WTC11 (cell line): ENCODE results near the gene IL20. TPM values are rescaled to one million over a fixed set of nuclear protein-coding genes. Genes with fewer than 3 reads are reported as not detected.

Source experiments
- ATF1 ChIP-seq: sonication (generic); formaldehyde crosslinking; IDR thresholded peaks from 2 replicates; pipeline ENCODE4 v1.8.1; 2023; ENCODE audit warnings: mild to moderate bottlenecking, moderate library complexity, missing genetic modification reagents
- NFATC4 ChIP-seq: fragments of 250-450 bp; sonication (Bioruptor Pico); IDR thresholded peaks from 2 replicates; pipeline ENCODE4 v1.9.0; 2021; ENCODE audit warnings: mild to moderate bottlenecking
- RELA ChIP-seq: sonication (generic); formaldehyde crosslinking; IDR thresholded peaks from 2 replicates; pipeline ENCODE4 v1.8.1; 2022; ENCODE audit warnings: missing genetic modification reagents, mild to moderate bottlenecking, borderline replicate concordance
- ZNF671 ChIP-seq: fragments of 250-450 bp; sonication (Bioruptor Pico); IDR thresholded peaks from 2 replicates; pipeline ENCODE4 v1.8.0; 2021; ENCODE audit warnings: mild to moderate bottlenecking
- total RNA-seq: library from RNA; stranded (reverse); gene quantifications from 3 replicates; pipeline ENCODE4 v1.2.3, GENCODE V29; 2021
- TF ChIP-seq, protein P1 (sequence below): fragments of 250-450 bp; sonication (Bioruptor Pico); IDR thresholded peaks from 2 replicates; pipeline ENCODE4 v1.9.0; 2021; ENCODE audit warnings: mild to moderate bottlenecking, borderline replicate concordance
- TF ChIP-seq, protein P2 (sequence below): sonication (generic); formaldehyde crosslinking; IDR thresholded peaks from 2 replicates; pipeline ENCODE4 v1.8.1; 2023; ENCODE audit warnings: mild to moderate bottlenecking, missing genetic modification reagents, borderline replicate concordance
- TF ChIP-seq, protein P3 (sequence below): sonication (generic); formaldehyde crosslinking; IDR thresholded peaks from 2 replicates; pipeline ENCODE4 v1.8.1; 2022; ENCODE audit warnings: missing genetic modification reagents, borderline replicate concordance
- TF ChIP-seq, protein P4 (sequence below): sonication (generic); formaldehyde crosslinking; IDR thresholded peaks from 2 replicates; pipeline ENCODE4 v1.8.1; 2022; ENCODE audit warnings: mild to moderate bottlenecking, missing genetic modification reagents, moderate library complexity, borderline replicate concordance
- TF ChIP-seq, protein P5 (sequence below): sonication (generic); formaldehyde crosslinking; IDR thresholded peaks from 2 replicates; pipeline ENCODE4 v1.8.0; 2023; ENCODE audit warnings: missing genetic modification reagents, mild to moderate bottlenecking, borderline replicate concordance
- TF ChIP-seq, protein P6 (sequence below): sonication (generic); formaldehyde crosslinking; IDR thresholded peaks from 2 replicates; pipeline ENCODE4 v1.8.0; 2022; ENCODE audit warnings: mild to moderate bottlenecking, missing genetic modification reagents
- TF ChIP-seq, protein P7 (sequence below): sonication (generic); formaldehyde crosslinking; IDR thresholded peaks from 2 replicates; pipeline ENCODE4 v1.8.0; 2023; ENCODE audit warnings: missing genetic modification reagents
- TF ChIP-seq, protein P8 (sequence below): fragments of 200-600 bp; IDR thresholded peaks from 2 replicates; pipeline ENCODE4 v1.8.0; 2022; ENCODE audit warnings: antibody characterized with exemption

Gene IL20
- total RNA-seq, 1 experiment from 2014 or later, result not detected

DNA sequence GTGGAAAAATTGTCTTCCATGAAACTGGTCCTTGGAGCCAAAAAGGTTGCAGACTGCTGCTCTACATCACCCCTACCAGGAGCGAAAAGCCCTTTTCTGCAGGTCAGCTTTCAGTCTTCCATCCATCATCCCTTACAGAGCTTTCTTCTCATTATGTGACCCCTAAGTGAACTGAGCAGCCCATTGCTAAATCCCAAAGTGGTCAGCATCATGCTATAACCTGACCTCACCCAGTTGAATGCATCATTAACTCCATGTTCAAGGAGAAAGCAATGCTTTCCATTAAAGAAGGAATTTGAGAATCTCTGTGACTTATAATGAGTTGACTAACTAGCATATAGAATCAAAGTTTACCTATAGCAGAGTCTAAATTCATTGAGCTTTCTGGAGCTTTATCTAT lies 21.4 kb downstream of the IL20 start (continued):
- TF ChIP-seq, protein P1, sequence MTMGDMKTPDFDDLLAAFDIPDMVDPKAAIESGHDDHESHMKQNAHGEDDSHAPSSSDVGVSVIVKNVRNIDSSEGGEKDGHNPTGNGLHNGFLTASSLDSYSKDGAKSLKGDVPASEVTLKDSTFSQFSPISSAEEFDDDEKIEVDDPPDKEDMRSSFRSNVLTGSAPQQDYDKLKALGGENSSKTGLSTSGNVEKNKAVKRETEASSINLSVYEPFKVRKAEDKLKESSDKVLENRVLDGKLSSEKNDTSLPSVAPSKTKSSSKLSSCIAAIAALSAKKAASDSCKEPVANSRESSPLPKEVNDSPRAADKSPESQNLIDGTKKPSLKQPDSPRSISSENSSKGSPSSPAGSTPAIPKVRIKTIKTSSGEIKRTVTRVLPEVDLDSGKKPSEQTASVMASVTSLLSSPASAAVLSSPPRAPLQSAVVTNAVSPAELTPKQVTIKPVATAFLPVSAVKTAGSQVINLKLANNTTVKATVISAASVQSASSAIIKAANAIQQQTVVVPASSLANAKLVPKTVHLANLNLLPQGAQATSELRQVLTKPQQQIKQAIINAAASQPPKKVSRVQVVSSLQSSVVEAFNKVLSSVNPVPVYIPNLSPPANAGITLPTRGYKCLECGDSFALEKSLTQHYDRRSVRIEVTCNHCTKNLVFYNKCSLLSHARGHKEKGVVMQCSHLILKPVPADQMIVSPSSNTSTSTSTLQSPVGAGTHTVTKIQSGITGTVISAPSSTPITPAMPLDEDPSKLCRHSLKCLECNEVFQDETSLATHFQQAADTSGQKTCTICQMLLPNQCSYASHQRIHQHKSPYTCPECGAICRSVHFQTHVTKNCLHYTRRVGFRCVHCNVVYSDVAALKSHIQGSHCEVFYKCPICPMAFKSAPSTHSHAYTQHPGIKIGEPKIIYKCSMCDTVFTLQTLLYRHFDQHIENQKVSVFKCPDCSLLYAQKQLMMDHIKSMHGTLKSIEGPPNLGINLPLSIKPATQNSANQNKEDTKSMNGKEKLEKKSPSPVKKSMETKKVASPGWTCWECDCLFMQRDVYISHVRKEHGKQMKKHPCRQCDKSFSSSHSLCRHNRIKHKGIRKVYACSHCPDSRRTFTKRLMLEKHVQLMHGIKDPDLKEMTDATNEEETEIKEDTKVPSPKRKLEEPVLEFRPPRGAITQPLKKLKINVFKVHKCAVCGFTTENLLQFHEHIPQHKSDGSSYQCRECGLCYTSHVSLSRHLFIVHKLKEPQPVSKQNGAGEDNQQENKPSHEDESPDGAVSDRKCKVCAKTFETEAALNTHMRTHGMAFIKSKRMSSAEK (CRISPR knock-in tag), result no peak
- TF ChIP-seq RELA (CRISPR knock-in tag) (no peak), ATF1 (no peak), NFATC4 (CRISPR knock-in tag) (no peak), ZNF671 (no peak)
- TF ChIP-seq, protein P2, sequence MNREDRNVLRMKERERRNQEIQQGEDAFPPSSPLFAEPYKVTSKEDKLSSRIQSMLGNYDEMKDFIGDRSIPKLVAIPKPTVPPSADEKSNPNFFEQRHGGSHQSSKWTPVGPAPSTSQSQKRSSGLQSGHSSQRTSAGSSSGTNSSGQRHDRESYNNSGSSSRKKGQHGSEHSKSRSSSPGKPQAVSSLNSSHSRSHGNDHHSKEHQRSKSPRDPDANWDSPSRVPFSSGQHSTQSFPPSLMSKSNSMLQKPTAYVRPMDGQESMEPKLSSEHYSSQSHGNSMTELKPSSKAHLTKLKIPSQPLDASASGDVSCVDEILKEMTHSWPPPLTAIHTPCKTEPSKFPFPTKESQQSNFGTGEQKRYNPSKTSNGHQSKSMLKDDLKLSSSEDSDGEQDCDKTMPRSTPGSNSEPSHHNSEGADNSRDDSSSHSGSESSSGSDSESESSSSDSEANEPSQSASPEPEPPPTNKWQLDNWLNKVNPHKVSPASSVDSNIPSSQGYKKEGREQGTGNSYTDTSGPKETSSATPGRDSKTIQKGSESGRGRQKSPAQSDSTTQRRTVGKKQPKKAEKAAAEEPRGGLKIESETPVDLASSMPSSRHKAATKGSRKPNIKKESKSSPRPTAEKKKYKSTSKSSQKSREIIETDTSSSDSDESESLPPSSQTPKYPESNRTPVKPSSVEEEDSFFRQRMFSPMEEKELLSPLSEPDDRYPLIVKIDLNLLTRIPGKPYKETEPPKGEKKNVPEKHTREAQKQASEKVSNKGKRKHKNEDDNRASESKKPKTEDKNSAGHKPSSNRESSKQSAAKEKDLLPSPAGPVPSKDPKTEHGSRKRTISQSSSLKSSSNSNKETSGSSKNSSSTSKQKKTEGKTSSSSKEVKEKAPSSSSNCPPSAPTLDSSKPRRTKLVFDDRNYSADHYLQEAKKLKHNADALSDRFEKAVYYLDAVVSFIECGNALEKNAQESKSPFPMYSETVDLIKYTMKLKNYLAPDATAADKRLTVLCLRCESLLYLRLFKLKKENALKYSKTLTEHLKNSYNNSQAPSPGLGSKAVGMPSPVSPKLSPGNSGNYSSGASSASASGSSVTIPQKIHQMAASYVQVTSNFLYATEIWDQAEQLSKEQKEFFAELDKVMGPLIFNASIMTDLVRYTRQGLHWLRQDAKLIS (CRISPR knock-in tag), result no peak
- TF ChIP-seq, protein P3, sequence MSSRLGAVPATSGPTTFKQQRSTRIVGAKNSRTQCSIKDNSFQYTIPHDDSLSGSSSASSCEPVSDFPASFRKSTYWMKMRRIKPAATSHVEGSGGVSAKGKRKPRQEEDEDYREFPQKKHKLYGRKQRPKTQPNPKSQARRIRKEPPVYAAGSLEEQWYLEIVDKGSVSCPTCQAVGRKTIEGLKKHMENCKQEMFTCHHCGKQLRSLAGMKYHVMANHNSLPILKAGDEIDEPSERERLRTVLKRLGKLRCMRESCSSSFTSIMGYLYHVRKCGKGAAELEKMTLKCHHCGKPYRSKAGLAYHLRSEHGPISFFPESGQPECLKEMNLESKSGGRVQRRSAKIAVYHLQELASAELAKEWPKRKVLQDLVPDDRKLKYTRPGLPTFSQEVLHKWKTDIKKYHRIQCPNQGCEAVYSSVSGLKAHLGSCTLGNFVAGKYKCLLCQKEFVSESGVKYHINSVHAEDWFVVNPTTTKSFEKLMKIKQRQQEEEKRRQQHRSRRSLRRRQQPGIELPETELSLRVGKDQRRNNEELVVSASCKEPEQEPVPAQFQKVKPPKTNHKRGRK (CRISPR knock-in tag), result no peak
- TF ChIP-seq, protein P4, sequence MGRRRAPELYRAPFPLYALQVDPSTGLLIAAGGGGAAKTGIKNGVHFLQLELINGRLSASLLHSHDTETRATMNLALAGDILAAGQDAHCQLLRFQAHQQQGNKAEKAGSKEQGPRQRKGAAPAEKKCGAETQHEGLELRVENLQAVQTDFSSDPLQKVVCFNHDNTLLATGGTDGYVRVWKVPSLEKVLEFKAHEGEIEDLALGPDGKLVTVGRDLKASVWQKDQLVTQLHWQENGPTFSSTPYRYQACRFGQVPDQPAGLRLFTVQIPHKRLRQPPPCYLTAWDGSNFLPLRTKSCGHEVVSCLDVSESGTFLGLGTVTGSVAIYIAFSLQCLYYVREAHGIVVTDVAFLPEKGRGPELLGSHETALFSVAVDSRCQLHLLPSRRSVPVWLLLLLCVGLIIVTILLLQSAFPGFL (CRISPR knock-in tag), result no peak
- TF ChIP-seq, protein P5, sequence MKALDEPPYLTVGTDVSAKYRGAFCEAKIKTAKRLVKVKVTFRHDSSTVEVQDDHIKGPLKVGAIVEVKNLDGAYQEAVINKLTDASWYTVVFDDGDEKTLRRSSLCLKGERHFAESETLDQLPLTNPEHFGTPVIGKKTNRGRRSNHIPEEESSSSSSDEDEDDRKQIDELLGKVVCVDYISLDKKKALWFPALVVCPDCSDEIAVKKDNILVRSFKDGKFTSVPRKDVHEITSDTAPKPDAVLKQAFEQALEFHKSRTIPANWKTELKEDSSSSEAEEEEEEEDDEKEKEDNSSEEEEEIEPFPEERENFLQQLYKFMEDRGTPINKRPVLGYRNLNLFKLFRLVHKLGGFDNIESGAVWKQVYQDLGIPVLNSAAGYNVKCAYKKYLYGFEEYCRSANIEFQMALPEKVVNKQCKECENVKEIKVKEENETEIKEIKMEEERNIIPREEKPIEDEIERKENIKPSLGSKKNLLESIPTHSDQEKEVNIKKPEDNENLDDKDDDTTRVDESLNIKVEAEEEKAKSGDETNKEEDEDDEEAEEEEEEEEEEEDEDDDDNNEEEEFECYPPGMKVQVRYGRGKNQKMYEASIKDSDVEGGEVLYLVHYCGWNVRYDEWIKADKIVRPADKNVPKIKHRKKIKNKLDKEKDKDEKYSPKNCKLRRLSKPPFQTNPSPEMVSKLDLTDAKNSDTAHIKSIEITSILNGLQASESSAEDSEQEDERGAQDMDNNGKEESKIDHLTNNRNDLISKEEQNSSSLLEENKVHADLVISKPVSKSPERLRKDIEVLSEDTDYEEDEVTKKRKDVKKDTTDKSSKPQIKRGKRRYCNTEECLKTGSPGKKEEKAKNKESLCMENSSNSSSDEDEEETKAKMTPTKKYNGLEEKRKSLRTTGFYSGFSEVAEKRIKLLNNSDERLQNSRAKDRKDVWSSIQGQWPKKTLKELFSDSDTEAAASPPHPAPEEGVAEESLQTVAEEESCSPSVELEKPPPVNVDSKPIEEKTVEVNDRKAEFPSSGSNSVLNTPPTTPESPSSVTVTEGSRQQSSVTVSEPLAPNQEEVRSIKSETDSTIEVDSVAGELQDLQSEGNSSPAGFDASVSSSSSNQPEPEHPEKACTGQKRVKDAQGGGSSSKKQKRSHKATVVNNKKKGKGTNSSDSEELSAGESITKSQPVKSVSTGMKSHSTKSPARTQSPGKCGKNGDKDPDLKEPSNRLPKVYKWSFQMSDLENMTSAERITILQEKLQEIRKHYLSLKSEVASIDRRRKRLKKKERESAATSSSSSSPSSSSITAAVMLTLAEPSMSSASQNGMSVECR (CRISPR knock-in tag), result no peak
- TF ChIP-seq, protein P6, sequence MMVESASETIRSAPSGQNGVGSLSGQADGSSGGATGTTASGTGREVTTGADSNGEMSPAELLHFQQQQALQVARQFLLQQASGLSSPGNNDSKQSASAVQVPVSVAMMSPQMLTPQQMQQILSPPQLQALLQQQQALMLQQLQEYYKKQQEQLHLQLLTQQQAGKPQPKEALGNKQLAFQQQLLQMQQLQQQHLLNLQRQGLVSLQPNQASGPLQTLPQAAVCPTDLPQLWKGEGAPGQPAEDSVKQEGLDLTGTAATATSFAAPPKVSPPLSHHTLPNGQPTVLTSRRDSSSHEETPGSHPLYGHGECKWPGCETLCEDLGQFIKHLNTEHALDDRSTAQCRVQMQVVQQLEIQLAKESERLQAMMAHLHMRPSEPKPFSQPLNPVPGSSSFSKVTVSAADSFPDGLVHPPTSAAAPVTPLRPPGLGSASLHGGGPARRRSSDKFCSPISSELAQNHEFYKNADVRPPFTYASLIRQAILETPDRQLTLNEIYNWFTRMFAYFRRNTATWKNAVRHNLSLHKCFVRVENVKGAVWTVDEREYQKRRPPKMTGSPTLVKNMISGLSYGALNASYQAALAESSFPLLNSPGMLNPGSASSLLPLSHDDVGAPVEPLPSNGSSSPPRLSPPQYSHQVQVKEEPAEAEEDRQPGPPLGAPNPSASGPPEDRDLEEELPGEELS, result no peak
- TF ChIP-seq, protein P7, sequence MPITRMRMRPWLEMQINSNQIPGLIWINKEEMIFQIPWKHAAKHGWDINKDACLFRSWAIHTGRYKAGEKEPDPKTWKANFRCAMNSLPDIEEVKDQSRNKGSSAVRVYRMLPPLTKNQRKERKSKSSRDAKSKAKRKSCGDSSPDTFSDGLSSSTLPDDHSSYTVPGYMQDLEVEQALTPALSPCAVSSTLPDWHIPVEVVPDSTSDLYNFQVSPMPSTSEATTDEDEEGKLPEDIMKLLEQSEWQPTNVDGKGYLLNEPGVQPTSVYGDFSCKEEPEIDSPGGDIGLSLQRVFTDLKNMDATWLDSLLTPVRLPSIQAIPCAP (CRISPR knock-in tag), result no peak
- TF ChIP-seq, protein P8, sequence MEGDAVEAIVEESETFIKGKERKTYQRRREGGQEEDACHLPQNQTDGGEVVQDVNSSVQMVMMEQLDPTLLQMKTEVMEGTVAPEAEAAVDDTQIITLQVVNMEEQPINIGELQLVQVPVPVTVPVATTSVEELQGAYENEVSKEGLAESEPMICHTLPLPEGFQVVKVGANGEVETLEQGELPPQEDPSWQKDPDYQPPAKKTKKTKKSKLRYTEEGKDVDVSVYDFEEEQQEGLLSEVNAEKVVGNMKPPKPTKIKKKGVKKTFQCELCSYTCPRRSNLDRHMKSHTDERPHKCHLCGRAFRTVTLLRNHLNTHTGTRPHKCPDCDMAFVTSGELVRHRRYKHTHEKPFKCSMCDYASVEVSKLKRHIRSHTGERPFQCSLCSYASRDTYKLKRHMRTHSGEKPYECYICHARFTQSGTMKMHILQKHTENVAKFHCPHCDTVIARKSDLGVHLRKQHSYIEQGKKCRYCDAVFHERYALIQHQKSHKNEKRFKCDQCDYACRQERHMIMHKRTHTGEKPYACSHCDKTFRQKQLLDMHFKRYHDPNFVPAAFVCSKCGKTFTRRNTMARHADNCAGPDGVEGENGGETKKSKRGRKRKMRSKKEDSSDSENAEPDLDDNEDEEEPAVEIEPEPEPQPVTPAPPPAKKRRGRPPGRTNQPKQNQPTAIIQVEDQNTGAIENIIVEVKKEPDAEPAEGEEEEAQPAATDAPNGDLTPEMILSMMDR, result no peak
- TF ChIP-seq, all 79 proteins: peak for 0
